GM19463 (cell line): ENCODE results near the gene PACRGL.
A peak's percentile ranks its signal among the peaks of the same experiment; 100 is the strongest.
"Not testable (repeated sequence)": the region's sequence is repeated elsewhere in the genome, so short reads cannot be mapped to it uniquely, and the experiment has no call there.

ENCODE experiments used
- ATAC-seq: cut with Tn5 transposase; IDR thresholded peaks from one replicate; pipeline ENCODE4 v1.9.1; 2021; ENCODE audit warnings: mild to moderate bottlenecking, moderate library complexity; ENCODE audit not compliant: unreplicated experiment

The PACRGL gene

DNA sequence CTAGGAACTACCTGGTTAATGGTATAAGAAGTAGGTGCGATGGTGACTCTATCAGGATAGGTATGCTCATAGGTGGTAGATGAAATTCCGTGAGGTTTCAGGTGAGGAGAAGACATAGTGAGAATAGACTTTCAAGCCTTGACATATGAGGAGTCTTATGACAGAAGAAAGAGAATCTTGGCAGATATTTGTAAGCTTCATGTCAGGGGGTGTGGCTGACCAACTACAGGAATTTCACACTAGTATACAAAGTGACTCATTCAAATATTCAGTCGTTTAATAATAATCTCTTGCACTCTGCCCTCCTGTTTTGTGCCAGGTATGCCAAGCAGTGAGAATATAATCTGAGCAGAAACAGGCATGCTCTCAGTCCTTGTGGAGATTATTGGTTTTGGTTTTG lies 22.8 kb downstream of the PACRGL start:
- no peak for ATAC-seq

DNA sequence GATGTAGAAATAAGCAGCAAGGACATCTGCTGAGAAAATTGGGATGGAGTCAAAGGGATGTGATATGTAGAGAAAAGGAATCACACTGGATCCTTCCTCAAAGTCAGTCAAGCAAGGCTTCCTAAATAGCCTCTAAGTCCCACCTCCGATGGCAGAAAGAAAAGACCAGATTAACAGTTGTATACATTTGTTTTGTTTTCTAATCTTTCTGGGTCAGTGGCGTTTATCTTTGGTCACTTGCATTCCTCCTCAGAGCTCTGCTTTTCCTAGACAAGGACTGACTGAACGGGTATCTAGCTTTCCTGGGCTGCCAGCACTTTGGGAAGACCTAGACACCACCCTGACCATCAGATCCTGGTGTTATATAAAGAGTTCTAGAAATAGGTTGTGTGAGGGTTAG lies 23.2 kb downstream of the PACRGL start:
- no peak for ATAC-seq

DNA sequence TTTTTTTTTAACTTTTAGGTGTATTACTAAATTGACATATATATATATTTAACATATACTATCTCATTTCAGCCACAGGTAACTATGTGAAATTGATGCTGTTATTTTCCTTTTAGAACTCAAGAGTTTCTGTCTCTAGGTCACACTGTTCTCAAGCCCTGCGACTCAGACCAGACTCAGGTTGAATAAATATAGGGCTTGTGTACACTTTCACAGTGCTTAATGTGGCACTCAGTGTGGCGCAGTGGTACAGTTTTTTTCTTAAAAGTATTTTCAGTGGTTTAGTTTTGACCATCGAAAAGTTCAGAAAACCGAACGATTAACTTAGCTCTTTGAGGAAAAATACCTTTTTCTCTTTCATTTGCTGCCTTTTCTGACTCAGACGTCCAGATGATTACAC lies 24.7 kb downstream of the PACRGL start:
- peak; percentile 93 for ATAC-seq

DNA sequence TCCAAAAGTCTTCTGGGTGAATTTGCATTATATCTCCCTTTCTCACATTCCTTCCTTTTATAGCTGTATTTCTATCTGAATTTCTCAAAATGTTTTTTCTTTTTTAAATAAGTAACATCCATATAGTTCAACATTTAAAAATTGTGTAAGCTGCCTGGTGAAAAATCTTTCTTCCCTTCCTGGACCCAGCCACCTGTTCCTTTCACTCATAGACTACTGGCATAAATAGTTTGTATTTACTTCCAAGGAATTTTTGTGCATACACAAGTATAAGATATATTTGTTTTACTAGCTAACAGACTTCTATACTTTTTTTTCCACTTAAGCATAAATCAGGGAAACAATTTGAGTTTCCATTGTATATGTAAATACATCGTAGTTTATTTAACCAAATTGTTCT lies 35.7 kb downstream of the PACRGL start:
- no peak for ATAC-seq

DNA sequence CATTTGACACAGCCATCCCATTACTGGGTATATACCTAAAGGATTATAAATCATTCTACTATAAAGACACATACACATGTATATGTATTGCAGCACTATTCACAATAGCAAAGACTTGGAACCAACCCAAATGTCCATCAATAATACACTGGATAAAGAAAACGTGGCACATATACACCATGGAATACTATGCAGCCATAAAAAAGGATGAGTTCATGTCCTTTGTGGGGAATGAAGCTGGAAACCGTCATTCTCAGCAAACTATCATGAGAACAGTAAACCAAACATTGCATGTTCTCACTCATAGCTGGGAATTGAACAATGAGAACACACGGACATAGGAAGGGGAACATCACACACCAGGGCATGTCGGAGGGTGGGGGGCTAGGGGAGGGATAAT lies 45.7 kb downstream of the PACRGL start:
- ATAC-seq, result not testable (repeated sequence)

DNA sequence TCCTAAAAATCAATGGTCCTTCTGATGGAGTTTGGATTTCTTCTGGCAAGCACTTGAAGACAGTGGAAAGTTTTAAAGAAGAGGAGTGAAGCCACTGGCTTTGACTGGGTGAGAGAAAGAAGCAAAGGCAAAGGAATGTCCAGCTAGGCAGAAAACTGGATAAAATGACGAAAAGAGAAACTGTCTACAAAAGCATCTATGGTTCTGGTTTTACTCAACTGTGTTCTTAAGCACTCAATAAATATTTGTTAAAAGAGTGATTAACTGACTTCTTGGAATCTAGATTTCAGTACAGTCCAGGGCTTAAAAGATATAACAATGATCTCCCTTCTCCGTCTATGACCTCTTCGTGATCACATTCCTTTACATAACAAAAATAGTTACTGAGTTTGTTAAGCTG lies 52.4 kb downstream of the PACRGL start:
- ATAC-seq, result no peak

DNA sequence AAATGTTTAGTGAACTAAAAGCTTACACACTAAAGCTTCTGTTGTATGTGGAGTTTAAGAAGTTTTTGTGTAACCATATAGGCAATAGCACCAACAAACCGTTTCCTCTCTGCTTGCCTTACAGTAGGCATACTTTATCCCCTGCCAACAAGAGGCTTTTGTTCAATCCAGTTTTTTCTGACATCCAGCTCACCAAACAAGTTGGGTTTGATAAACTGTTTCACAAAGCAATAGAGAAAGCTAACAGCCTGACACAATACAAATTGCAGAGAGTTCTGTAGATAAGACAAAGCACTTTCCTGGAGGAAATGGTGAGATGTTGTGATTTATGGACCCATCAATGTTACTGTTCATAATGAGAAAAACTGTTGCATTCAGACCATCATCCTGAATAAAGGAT lies 53.8 kb downstream of the PACRGL start:
- ATAC-seq, result no peak

DNA sequence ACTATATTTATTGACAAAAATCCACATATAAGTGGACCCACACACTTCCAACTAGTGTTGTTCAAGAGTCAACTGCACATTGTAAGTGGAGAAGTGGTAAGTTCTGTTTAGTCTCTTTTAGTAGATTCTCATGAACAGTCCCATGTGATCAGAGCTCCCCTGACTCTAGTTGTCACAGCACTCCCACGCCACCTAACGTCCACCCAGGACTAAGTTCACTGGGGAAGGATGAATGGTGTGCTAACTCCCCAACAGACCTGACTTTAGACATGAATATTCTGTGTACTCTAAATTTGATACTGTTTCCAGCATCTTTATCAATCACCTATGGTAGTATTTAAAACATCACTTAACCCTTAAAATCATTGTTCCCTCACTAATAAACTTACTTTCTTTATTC lies 59.8 kb downstream of the PACRGL start:
- no peak for ATAC-seq

DNA sequence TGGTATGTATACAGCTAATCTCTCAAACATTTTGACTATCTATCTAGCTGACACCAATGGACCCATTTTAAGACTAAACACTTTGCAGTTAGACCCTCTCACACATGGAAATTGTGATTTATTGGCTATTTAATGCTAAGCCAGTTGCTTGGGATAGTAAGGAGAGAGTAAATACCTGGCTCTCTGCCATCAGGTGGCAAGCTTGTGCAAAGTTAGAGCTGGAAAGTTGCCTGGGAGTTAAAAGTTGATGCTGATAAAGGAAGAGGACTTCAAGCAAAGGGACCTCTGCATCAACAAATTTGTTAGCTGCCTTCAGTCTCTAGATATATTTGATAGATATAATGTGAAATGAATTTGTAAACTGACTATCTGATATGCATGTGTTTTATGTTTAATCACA lies 61.1 kb downstream of the PACRGL start:
- no peak for ATAC-seq

DNA sequence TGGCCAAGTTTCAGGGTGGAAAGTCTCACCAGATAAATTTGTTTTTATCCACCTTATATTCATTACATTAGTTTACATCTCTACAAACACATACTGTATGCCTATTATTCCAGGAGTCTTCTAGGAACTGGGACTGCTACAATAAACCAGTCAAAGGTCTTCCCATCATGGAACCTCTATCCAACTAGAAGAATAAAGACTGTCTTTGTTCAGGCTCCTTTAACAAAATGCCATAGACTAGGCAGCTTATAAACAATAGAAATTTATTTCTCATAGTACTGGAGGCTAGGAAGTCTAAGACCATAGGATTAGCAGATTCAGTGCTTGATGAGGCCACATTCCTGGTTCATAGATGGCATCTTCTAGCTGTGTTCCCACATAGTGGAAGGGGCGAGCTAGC lies 61.6 kb downstream of the PACRGL start:
- no peak for ATAC-seq

DNA sequence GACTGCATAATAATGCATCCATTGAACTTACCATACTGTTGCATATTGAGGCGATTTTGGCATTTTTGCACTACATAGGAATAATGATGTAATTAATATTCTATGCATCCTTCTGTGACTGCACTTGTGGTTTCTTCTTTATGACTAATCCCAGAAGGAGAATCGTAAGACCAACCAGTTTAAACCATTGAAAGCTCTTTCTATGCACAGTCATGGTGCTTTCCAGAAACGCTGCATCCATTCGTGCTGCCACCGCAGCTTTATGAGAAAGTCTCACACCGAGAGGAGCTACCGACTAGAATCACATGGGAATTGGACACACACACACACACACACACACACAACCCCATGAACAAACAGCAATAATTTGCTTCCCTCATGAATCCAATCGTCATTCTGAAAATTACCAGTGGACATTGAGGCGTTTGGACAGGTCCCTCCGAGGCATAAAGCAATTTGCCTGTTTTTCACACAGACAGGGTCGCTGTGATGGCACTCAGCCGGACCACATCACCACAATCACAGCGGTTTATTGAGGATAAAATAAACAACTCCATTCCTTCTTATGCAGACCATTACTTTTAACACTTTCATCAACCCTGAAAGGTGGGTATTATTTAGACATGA lies 64.2 kb downstream of the PACRGL start:
- ATAC-seq, result no peak

DNA sequence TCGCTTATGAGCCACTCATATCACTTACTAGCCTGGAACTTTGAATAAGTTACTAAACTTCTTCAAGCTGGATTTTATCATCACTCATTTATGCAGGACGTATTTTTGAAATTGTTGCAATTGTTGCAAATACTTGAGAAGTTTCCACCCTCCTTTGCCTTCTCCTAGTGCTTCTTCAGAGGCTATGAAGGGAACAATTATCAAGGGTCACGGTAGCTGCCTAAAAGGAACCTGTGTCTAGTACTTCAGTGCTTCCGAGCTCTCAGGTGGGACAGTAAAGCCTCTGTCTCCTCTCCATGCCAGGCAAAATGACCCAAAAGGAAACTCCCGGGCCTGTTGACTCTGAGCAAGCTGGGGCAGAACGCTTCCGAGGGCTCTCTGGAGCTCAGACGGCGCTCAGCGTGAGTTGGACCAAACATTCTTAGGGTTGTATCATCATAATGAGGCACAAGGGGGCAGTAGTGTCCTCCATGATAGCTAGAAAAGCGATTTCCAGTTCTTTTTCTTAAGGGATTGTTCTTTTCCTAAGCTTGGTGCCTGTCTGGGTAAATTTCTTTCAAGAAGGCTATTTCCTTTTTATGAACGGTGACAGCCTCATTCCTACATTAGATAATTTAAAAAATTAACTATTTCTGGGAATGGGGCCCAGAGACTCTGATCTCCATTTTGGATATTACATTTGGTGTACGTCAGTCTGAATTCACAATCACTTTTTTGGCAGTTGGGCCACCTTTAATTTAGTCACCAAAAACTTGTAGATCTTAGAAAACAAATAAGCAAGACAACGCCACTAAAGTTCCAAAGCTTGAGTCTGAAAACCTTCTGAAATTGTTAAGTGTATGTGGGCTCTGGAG lies 73.1 kb downstream of the PACRGL start:
- peak; percentile 90 for ATAC-seq

DNA sequence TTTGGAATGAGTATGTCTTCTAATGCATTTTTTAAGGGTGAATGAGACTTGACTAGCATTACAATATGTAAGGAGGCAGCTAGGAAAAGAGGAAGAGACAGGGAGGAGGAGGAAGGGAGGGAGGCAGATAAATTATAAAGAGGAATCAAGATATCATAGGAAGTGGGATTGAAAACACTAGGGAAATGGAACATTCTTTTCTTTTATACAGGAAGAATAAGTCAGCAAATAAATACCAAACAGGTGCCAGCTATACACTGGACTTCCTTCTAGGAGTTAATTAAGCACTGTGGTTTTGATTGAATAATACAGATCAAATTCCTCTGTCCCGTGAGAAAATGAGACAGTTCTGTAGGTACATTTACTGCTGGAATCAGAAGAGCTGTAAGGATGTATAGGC lies 78.6 kb downstream of the PACRGL start:
- no peak for ATAC-seq

DNA sequence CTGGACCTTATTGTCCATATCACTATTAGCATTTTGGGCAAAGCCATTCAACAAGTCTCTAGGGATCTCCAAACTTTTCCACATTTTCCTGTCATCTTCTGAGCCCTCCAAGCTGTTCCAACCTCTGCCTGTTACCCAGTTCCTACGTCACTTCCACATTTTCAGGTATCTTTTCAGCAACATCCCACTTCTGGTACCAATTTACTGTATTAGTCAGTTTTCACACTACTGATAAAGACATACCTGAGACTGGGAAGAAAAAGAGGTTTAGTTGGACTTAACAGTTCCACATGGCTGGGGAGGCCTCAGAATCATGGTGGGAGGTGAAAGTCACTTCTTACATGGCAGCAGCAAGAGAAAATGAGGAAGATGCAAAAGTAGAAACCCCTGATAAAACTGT lies 82.9 kb downstream of the PACRGL start:
- ATAC-seq, result not testable (repeated sequence)

DNA sequence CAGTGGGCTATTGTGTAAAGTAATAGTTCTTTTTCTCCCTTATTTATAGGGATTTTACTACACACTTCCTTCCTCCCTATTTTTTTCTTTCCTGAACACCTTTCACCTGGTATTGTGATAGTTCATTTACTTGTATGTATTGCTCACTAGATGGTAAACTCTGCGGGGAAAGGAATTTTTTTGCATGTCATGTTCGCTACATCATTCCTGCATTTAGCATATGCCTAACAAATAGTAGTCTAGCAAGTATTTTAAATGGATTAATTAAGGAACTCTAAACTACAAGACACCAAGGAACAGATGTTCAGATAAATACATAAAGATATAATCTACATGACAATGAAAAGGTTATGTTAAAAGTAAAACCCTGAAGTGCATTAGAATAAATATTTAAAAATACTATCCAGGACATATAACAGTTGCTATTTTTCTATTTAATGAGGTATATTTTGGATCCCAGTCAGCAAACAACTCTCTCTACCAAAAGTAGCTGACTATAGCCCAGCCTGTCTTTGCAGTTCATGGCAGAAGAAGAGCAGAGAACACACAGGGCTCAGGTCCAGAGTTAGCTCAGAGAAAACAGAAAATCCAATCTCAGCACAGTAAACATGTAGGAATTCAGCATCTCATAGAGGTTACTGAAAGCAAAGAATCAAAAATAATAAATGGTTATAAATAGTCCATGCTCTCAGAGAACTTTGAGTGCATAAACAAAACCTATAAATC lies 87.8 kb downstream of the PACRGL start:
- no peak for ATAC-seq
